HG03521 (cell line): ENCODE data around the gene LYRM4.

Experiments
- ATAC-seq: cut with Tn5 transposase; IDR thresholded peaks from one replicate; pipeline ENCODE4 v1.9.1; 2021; ENCODE audit warnings: mild to moderate bottlenecking, moderate library complexity; ENCODE audit not compliant: unreplicated experiment

LYRM4 gene

DNA sequence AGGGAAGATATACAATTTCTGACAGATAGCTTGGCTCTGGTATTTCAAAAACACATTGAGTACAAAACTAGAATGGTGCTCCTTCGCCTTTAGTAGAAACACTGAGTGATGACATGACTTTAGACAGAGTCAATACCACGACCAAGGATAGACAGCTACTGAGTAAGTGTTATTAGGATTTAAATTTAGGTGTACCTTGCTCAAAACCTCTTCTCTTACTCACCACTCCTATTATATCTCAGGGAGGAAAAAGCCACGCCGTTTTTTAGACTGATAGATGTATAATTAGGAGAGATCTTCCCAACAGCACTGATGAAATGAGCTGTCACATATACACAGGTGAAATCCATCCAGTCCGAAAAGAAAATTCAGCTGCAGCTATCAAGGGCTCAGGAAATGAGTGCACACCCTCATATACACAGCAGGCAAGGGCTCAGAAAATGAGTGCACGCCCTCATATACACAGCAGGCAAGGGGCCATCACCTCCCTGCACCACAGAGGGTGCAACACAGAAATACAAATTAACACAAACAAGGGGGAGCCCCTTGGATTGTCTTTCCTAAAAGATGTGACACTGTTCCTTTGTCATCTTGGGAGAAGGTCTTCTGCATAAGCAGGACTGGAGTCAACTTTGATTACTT, 53.7 kb downstream of the LYRM4 start:
- no peak for ATAC-seq

GRCh38 chr6:5205877-5206850, 54.6 kb downstream of the LYRM4 start:
- ATAC-seq, result no peak

- no peak for ATAC-seq
These were observed 55.7 kb downstream of the LYRM4 start for GRCh38 chr6:5205035-5205507.

DNA sequence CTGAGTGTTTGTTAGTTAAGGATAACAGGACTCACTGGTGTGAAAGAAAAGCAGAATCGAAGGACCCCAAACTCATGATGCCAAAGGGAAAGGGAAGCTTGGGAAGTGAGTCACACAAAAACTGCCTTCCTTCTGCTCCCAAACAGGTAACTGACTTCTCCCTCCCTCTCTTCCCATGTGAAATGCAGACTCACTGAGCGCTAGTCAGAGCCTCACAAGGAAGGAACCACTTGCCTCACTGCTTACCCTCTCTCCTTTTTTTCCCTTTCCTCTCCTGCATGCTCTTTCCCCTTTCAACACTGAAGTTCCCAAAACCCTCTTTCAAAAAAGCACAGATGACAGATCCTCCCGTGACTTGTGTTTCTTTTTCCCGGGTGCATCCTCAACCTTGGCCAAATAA, 56.4 kb downstream of the LYRM4 start:
- ATAC-seq, result no peak

- ATAC-seq, result no peak
These were observed 57.2 kb downstream of the LYRM4 start for GRCh38 chr6:5203546-5203945.

DNA sequence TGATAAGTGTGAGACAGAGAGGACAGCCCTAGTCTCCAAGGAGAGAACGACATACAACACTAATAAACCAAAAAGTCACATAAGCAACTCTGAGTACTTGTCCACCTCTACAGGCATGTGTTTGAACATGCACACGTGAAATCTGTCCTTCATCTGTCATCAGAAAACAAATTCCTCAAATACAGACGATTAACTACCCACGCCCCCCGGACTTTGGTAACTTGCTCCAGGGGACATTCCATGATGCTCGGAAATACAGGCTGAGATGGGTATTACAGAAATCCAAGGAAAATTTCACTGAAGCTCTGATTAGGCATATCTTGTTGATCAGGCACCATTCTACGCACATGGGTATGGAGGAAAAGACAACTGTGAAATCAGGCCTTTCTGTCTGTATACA, 57.8 kb downstream of the LYRM4 start:
- ATAC-seq, result no peak

- ATAC-seq, result no peak
These were observed 58.5 kb downstream of the LYRM4 start for GRCh38 chr6:5202206-5202605.

GRCh38 chr6:5201271-5201670, 59.5 kb downstream of the LYRM4 start:
- ATAC-seq, result no peak

DNA sequence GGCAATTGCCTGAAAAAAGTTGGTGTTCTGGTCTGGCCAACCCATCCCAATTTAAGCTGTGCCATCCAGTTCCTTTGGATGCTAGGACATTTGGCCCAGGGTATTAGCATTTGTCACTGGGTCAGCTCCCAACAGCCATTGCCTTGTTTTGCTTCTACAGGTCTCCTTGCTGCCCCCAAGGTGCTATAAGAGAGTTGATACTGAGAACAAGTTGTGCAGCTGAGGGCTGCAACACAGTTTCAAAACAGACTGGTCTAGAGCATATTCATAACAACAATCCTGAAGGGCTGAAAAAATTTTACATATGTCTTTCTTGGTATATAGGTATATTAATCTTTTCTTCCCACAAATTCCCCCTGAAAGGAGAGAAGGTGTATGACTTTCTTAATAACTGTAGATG, 61.0 kb downstream of the LYRM4 start:
- no peak for ATAC-seq

DNA sequence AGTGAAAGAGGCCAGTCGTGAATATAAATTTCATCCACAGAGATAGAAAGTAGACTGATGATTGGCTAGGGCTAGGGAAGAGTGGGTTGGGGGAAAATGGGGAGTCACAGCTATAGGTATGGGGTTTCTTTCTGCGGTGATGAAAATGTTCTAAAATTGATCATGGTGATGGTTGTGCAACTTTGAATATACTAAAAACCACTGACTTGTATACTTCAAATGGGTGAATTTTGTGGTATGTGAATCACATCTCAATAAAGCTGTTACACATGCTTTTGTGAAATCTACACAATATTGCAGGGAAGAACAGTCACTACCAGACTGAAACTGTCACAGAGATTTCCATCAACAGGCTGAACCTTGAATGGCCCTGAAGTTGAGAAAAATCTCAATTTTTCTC, 61.5 kb downstream of the LYRM4 start:
- no peak for ATAC-seq

DNA sequence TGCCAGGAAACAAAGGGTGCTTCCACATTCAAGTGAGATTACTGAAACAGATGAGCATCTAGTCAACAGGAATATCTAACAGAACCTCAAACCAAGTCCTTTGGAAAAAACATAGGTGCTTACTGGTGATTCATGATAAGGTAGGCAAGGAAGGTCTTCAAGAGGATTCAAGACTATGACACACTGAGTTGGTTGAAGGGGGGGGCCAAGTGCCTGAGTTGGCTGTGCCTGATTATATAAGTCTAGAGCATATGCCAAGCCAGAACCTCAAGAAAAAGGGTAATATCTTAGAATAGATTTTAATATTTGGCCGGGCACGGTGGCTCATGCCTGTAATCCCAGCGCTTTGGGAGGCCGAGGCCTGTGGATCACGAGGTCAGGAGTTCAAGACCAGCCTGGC, 63.7 kb downstream of the LYRM4 start:
- no peak for ATAC-seq

GRCh38 chr6:5192135-5192794, 68.5 kb downstream of the LYRM4 start:
- ATAC-seq, result no peak

GRCh38 chr6:5191722-5192121, 69.0 kb downstream of the LYRM4 start:
- no peak for ATAC-seq

- ATAC-seq, result no peak
These were observed 69.5 kb downstream of the LYRM4 start for GRCh38 chr6:5191222-5191621.

DNA sequence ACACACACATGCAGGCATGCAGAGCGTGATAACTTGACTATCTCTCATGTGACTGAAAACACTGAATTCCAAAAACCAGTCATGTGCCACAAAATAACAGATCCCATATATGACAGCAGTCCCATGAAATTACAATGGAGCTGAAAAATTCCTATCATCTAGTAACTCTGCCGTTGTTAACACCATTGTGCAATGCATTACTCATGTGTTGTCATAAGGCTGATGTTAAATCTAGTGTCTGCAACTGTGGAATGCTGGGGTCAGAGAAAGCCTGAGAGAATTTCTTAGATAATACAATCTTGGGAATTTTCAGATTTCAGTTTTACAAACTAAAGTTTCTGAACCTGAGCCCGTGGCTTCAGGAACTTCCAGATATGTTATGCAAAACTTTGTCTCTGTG, 70.2 kb downstream of the LYRM4 start:
- ATAC-seq, result no peak

- no peak for ATAC-seq
These were observed 72.1 kb downstream of the LYRM4 start for GRCh38 chr6:5188646-5189045.

GRCh38 chr6:5184878-5185277, 75.9 kb downstream of the LYRM4 start:
- ATAC-seq, result no peak

DNA sequence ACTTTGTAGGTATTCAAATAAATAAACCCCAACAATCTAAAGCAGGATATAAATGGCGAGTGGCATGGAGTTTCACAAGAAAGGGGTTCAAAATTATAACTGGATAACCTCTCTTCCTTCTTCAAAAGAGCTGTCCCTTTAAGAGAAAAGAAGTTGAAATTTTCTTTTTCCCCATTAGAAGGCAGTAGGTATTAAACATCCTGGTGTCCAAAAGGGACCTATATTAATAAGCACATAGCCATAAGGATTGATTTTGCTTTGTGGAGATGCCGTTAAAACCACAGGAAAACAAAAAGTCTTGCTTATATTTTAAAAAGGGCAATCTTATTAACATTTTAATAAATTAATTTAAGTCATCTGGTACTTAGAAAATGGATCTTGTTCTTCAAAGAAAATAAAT, 76.5 kb downstream of the LYRM4 start:
- no peak for ATAC-seq

DNA sequence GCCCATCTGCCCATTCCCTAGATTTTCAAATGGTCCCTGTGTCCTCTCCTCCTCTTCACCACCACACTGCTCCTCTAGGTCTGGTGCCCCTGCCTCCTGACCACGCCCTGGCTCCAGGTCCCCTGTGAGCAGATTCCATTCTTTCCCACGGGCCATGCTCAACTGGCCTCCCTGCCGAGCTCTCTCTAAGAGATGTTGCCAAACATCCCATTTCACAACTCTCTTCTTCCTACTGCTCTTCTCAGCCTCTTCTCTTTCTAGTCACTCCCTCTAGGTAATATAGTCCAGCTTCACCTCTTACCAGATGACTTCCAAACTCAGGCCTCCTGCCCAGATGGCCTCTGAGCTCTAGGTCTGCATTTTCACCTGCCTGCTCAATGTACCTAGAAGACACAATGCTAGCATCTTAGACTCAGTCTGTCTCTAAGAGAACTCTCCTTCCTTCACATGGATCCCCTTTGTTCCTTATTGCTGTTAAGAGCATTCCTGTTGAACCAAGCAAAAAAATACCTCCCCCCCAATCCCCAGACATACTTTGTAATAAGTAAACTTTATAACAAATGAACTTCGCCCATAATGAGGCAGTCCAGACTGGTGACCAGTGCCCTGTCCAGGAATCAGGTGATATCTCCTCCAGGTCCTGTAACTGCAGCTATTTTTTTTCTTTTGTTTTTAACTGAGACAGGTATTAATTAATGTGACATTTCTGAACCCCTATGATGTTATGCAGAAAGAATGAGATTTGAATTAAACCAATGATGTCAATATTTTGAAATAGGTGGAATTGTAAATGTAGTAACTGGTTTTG, 79.0 kb downstream of the LYRM4 start:
- ATAC-seq, result no peak

- no peak for ATAC-seq
These were observed 80.1 kb downstream of the LYRM4 start for GRCh38 chr6:5180636-5181035.

- ATAC-seq, result no peak
These were observed 80.8 kb downstream of the LYRM4 start for GRCh38 chr6:5179917-5180316.
